GM13977 (cell line): ENCODE measurements around the gene WDR20.
A peak's percentile ranks its signal among the peaks of the same experiment; 100 is the strongest.

Experiments
- DNase-seq: peaks from one replicate; pipeline ENCODE4 v3.0.0; 2012; ENCODE audit warnings: low spot score
- in situ Hi-C: fragments of 300-500 bp; cut with MboI; formaldehyde crosslinking; loops from one replicate; pipeline ENCODE4 v1.12.0; 2022; ENCODE audit warnings: low sequenced_read_pairs, low pct_unique_long_range_greater_than_20kb, mixed read lengths, inconsistent platforms; ENCODE audit not compliant: unreplicated experiment
- TF ChIP-seq, protein P1 (sequence below): IDR thresholded peaks from 2 replicates; pipeline ENCODE4 v1.5.1; 2012; ENCODE audit warnings: mild to moderate bottlenecking, control low read depth; ENCODE audit not compliant: insufficient read depth; ENCODE audit errors: extremely low read depth, missing control alignments

Gene WDR20

GRCh38 chr14:102116361-102117180 lies 23.1 kb upstream of the WDR20 start:
- in situ Hi-C loops, result no loop called here
- DNase-seq, result no peak
- TF ChIP-seq, protein P1, sequence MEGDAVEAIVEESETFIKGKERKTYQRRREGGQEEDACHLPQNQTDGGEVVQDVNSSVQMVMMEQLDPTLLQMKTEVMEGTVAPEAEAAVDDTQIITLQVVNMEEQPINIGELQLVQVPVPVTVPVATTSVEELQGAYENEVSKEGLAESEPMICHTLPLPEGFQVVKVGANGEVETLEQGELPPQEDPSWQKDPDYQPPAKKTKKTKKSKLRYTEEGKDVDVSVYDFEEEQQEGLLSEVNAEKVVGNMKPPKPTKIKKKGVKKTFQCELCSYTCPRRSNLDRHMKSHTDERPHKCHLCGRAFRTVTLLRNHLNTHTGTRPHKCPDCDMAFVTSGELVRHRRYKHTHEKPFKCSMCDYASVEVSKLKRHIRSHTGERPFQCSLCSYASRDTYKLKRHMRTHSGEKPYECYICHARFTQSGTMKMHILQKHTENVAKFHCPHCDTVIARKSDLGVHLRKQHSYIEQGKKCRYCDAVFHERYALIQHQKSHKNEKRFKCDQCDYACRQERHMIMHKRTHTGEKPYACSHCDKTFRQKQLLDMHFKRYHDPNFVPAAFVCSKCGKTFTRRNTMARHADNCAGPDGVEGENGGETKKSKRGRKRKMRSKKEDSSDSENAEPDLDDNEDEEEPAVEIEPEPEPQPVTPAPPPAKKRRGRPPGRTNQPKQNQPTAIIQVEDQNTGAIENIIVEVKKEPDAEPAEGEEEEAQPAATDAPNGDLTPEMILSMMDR, result no peak

DNA sequence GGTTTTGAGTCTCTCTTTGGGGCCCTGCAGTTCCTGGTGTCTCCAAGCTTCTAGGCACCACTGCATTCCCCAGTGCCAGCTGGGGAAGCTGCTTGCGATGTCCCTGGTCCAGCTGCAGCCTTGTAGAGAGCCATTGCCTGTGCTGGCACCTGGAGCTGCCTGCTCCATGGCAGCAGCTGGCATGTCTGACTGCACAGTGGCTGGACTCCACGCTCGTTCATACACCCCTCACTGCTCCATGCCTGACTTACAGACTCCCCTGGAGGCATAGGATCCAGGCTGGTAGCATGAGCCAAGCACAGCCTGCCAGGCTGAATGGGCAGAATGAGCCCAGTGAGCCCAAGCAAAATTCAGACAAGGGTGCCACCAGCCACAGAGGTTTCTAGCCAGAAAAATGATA lies 21.8 kb upstream of the WDR20 start:
- in situ Hi-C loops, result no loop called here
- no peak for DNase-seq
- TF ChIP-seq, protein P1, result no peak

GRCh38 chr14:102120888-102121287 lies 18.8 kb upstream of the WDR20 start:
- TF ChIP-seq, protein P1, result no peak
- no peak for DNase-seq
- in situ Hi-C loops, result no loop called here

DNA sequence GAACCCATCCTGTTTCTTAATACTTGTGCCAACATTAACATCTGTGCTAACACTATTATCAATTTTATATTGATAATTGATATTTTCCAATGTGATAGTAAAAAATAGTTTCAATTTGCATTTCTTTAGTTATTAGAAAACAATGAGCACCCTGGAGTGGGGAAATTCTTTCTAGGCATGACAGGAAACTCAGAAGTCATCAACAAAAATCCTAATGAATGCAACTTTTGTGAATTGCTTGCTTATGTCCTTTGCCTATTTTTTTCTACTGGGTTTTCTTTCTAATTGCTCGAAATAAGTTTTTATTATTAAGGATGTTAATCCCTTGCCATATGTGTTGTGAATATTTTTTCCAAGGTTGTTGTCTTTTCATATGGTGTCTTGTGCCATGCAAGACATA lies 18.1 kb upstream of the WDR20 start:
- in situ Hi-C loops, result no loop called here
- TF ChIP-seq, protein P1, result no peak
- DNase-seq, result no peak

DNA sequence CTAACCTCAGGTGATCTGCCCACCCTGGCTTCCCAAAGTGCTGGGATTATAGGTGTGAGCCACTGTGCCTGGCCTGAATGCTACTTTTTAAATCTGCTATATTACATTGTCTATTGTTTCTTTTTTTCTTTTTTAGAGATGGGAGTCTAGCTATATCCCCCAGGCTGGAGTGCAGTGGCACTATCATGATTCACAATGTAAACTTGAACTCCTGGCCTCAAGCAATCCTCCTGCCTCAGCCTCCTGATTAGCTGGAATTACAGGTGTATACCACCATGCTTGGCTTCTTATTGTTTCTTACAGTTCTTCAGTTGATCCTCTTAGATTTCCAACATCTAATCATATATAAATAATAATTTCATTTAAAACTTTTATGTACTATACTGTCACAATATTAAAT lies 15.3 kb upstream of the WDR20 start:
- TF ChIP-seq, protein P1, result no peak
- no peak for DNase-seq

GRCh38 chr14:102125546-102125945 lies 14.2 kb upstream of the WDR20 start:
- TF ChIP-seq, protein P1, result no peak
- DNase-seq, result peak; percentile 24
- in situ Hi-C loops, result no loop called here

More for the DNA sequence above, 15.3 kb upstream of the WDR20 start:
- in situ Hi-C loops, result no loop called here
